Measurements from ENCODE around the gene MAP4K3.

The MAP4K3 gene

GRCh38 chr2:39436592-39437521, at the start of gene MAP4K3:
Gene MAP4K3 (minus strand): TSS chr2:39437285. CDS start chr2:39436987, 298 bp downstream.
- peak; percentile 97 to 99 (median 98) for DNase-seq

GRCh38 chr2:39486071-39486470, 49.0 kb upstream of the MAP4K3 start:
- no peak for DNase-seq

- DNase-seq: no peak
Measured at GRCh38 chr2:39484620-39485495, 47.8 kb upstream of the MAP4K3 start.

- DNase-seq: no peak
Measured at GRCh38 chr2:39484206-39484605, 47.1 kb upstream of the MAP4K3 start.

- no peak for DNase-seq
Measured at GRCh38 chr2:39483534-39483933, 46.4 kb upstream of the MAP4K3 start.

- DNase-seq: no peak
Measured at GRCh38 chr2:39481611-39482010, 44.5 kb upstream of the MAP4K3 start.

- DNase-seq: no peak
Measured at GRCh38 chr2:39479696-39480095, 42.6 kb upstream of the MAP4K3 start.

- DNase-seq: no peak
Measured at GRCh38 chr2:39479053-39479670, 42.1 kb upstream of the MAP4K3 start.

- no peak for DNase-seq
Measured at GRCh38 chr2:39476524-39476923, 39.4 kb upstream of the MAP4K3 start.

GRCh38 chr2:39475006-39475405, 37.9 kb upstream of the MAP4K3 start:
- DNase-seq: no peak

GRCh38 chr2:39470580-39470979, 33.5 kb upstream of the MAP4K3 start:
- DNase-seq: no peak

- no peak for DNase-seq
Measured at GRCh38 chr2:39469807-39470206, 32.7 kb upstream of the MAP4K3 start.

GRCh38 chr2:39468579-39469451, 31.7 kb upstream of the MAP4K3 start:
- no peak for DNase-seq

GRCh38 chr2:39466311-39466710, 29.2 kb upstream of the MAP4K3 start:
- no peak for DNase-seq

- no peak for DNase-seq
Measured at GRCh38 chr2:39464864-39465263, 27.8 kb upstream of the MAP4K3 start.

- no peak for DNase-seq
Measured at GRCh38 chr2:39455826-39456225, 18.7 kb upstream of the MAP4K3 start.

- no peak for DNase-seq
Measured at GRCh38 chr2:39452396-39452795, 15.3 kb upstream of the MAP4K3 start.

- no peak for DNase-seq
Measured at GRCh38 chr2:39451954-39452353, 14.9 kb upstream of the MAP4K3 start.

GRCh38 chr2:39448169-39448502, 11.1 kb upstream of the MAP4K3 start:
- no peak for DNase-seq

- no peak for DNase-seq
Measured at GRCh38 chr2:39447266-39448168, 10.4 kb upstream of the MAP4K3 start.

GRCh38 chr2:39445934-39446333, 8.8 kb upstream of the MAP4K3 start:
- no peak for DNase-seq

All from NCI-H1417 (cell line).